Lower leg skin (tissue), 3 donors: ENCODE data around the gene TBX2.

Experiments used
- CTCF ChIP-seq, 3 donors: fragments of 450-650 bp; IDR thresholded peaks; one replicate each; pipeline ENCODE4 v1.5.1; 2016; ENCODE audit warnings: antibody characterized with exemption in 3 of 3, mild to moderate bottlenecking in 3 of 3, moderate library complexity in 2 of 3
- POLR2A ChIP-seq, 2 donors: fragments of 450-650 bp; IDR thresholded peaks; one replicate each; pipeline ENCODE4 v1.6.1; 2016 to 2017; ENCODE audit warnings: antibody characterized with exemption in 2 of 2, mild to moderate bottlenecking in 1 of 2, moderate library complexity in 1 of 2

DNA sequence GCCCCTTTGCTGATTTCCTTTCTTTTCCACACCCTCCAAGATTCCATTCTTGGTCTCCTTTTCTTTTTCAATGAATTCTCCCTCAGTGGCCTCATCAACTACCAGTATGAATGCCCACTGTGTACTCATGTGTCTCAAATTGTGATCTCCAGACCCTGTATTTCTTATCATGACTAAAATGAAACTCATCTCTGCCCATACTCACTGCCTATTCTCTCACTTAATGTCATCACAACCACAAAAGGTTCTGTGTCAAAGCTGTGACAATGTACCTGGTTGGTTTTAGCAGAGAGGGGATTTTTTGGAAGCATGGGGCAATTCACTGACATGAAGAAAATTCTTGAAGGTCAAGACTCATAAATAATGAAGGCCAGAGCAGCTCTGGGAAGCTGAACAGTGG lies 41.1 kb downstream of the TBX2 start:
- no peak for TF ChIP-seq POLR2A (IDR thresholded peaks at IDR 0.05)
- no peak for TF ChIP-seq CTCF (IDR thresholded peaks at IDR 0.05)
